ENCODE data around the gene CENPV.

GRCh38 chr17:16297367-16298139 is 55.7 kb downstream of the CENPV start:
- TF ChIP-seq EZH2 (IDR thresholded peaks at IDR 0.05; ENCODE audit: insufficient read depth, poor library complexity, severe bottlenecking) (no peak), EZH2phosphoT487 (IDR thresholded peaks at IDR 0.05; ENCODE audit: insufficient read depth, low read depth) (no peak)
